Right renal cortex interstitium (tissue), 3 donors: ENCODE measurements around the gene H2AZ1. TPM values are rescaled to one million over a fixed set of nuclear protein-coding genes. Genes with fewer than 3 reads are reported as not detected.
A peak's percentile ranks its signal among the peaks of the same experiment; 100 is the strongest.
"Not testable (repeated sequence)": the region's sequence is repeated elsewhere in the genome, so short reads cannot be mapped to it uniquely, and the experiment has no call there.

Source experiments
- DNase-seq, 3 donors: peaks; one replicate each; pipeline ENCODE4 v3.0.0-alpha.2; 2013; ENCODE audit warnings: low read depth in 3 of 3, low spot score in 2 of 3
- polyA plus RNA-seq, 3 donors: library from polyadenylated mRNA; unstranded; fragments of 120-200 nt; gene quantifications; one replicate each; pipeline ENCODE4 v1.2.1, GENCODE V29; 2013; ENCODE audit not compliant: insufficient read length in 3 of 3

H2AZ1 gene
- polyA plus RNA-seq: 100 to 1,000 TPM; 415 to 432 (median 421) TPM

GRCh38 chr4:99949999-99950912 lies at the start of gene H2AZ1:
Gene H2AZ1, minus strand, starts transcription at chr4:99950275. Its CDS starts 105 bp downstream, at chr4:99950170.
- DNase-seq: peak; percentile 93 to 98 (median 97)

- no peak for DNase-seq
Observed at GRCh38 chr4:99998062-99998867, 48.2 kb upstream of the H2AZ1 start.

DNA sequence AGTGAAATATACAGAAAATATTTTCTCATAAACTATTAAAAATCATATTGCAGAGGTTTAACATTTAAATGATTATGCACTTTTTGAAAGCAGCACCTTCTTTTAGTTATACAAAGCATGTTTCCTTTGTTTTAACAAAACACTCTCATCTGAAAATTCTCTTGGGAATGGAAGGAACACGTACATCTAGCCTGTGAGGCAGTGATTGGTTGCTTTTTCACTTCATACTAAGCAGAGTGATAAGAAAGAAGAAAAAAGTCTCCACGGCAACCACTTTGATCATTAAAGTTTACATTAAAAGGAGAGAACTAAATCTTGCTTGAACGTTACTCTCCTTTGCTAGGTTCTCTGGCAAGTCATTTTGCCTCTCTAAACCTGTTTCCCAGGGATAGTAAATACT lies 41.7 kb upstream of the H2AZ1 start:
- DNase-seq: no peak

GRCh38 chr4:99987681-99988080 lies 37.6 kb upstream of the H2AZ1 start:
- DNase-seq: no peak

GRCh38 chr4:99986792-99987191 lies 36.7 kb upstream of the H2AZ1 start:
- DNase-seq: no peak

GRCh38 chr4:99983289-99983943 lies 33.3 kb upstream of the H2AZ1 start:
- DNase-seq: no peak

- no peak for DNase-seq
Observed at GRCh38 chr4:99979872-99980271, 29.8 kb upstream of the H2AZ1 start.

- DNase-seq: no peak
Observed at GRCh38 chr4:99971453-99972111, 21.5 kb upstream of the H2AZ1 start.

DNA sequence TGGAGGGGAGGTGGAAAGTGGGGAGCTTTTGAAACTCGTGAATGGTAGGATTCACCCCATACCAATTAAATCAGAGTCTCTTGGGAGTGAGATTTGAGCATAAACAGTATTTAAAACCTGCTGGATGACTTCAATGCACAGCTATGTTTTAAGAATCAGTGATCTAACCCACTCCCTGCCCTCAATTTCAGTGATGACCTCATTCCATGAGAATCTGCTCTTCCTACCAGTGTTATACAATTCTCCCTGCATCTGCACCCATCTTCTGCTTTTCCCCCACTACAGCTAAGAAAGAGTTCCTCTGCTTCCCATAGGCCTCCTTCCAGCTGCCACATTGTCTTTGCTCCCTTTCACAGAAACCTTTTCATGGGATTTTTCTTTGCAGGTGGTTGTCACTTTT lies 18.3 kb upstream of the H2AZ1 start:
- DNase-seq: no peak

- no peak for DNase-seq
Observed at GRCh38 chr4:99966692-99967091, 16.6 kb upstream of the H2AZ1 start.

GRCh38 chr4:99965674-99966350 lies 15.7 kb upstream of the H2AZ1 start:
- DNase-seq: no peak

DNA sequence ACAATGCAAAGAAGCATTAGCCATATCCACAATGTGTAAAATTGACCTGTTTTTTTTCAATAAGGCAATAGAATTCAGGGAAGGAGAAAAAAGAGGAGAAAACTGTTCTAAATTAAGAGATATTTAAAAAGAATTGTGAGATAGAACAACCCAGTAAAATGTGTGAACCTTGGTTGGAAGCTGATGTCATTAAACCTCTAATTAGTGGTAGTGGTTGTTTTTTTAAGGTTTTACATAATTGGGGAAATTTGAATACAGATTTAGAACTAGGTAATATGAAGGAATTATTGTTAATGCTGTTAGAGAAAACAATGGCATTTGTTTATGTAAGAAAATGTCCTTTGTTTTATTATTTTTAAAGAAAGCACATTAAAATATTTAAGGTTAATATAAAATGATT lies 15.1 kb upstream of the H2AZ1 start:
- DNase-seq: no peak

DNA sequence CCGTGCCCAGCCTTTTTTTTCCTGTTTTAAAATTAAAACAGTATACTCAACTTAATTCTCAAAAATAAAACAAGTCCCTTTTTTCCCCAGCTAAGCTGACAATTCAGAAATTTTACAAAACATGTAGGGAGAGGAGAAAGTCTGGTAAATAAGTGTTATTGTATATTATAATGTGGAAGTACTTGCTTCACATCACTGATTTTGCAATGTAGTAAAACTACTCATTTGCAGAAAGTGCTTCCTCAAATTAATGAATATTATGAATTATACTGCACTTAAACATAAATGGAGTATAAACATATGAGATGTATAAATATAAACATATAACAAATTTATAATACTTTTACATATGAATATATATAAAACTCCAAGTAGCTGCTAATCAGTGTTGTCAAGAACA lies 11.6 kb upstream of the H2AZ1 start:
- no peak for DNase-seq

- DNase-seq: no peak
Observed at GRCh38 chr4:99960648-99961047, 10.6 kb upstream of the H2AZ1 start.

DNA sequence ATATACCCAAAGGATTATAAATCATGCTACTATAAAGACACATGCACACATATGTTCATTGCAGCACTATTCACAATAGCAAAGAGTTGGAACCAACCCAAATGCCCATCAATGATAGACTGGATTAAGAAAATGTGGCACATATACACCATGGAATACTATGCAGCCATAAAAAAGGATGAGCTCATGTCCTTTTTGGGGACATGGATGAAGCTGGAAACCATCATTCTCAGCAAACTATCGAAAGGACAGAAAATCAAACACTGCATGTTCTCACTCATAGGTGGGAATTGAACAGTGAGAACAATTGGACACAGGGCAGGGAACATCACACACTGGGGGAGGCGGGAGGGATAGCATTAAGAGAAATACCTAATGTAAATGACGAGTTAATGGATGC lies 8.1 kb upstream of the H2AZ1 start:
- DNase-seq: not testable (repeated sequence)

DNA sequence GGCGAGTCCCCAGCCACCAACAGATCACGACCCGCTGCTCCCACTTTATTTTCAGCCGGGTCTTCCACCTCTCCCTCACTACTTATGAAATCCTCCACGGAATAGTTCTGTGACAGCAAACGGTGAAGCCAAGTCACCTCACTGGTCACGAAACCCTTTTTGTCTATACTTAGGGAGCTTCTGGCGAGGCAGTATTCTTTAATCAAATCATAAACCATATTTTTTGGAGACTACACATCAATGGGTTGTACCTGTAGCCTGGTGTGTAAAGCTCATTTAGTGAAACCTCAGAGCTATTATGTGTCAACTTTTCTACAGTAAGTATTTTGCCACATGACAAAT lies 809 bp upstream of the H2AZ1 start:
- peak in 1 of 3 donors; percentile 10 for DNase-seq

DNA sequence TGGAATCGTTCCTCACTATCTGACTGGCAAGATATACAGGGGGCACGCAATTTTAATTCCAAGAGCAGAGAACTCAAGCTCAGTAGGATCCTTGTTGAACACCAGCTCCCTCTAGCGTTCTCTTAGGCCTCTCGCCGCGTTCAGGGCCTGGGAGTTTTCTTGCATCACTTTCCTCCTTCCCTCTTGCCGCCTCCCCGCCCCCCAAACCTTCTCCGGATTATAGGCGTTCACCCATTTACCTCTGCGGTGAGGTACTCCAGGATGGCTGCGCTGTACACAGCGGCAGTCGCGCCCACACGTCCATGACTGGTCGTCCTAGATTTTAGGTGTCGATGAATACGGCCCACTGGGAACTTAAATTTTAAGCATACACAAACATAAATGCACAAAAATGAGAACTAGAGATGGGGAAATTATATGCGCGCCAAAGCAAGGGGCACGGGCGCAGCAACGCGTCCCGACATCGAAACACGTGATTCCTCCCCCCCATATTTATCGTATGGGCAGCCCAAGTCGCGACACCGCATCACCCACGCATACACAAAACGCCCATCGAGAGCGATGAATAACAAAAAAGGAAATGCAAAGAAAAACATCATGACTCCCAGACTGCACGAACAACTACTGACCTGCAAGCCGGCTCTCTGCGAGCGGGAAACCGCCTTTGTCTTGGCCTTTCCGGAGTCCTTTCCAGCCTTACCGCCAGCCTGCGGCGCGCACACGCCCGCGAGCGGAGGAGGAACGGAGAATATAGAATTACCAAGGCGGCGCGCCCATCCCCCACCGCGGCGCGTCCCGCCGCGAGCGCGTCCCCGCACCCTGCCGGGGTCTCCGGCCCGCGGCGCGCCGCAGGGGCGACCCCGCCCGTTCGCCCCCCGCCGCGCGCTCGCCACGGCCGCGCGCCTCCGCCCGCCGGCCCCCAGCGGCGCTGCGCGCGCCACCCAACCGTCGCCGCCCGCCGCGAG lies 759 bp downstream of the H2AZ1 start:
- DNase-seq: peak; percentile 87 to 91 (median 91)

- DNase-seq: no peak
Observed at GRCh38 chr4:99947608-99948007, 2.5 kb downstream of the H2AZ1 start.

DNA sequence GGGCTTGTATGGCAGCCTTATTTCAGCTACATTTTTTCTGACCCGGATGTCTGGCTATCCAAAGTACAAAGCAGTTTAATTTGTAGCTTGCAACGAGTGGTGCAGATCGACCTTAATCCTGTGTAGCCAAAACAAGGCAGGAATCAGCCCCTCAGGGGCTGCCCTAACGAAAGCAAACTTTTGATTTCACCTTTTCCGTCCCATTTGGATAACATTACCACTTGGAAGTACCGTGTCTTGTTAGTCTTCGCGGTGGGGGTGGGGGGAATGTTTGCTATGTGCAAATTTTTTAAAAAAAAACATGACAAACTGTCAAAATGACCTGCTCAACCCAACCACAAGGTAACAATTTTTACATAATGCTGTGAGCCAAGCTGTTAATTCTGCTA lies 2.9 kb downstream of the H2AZ1 start:
- DNase-seq: no peak
